Neural crest cell (in vitro differentiated cells): ENCODE results near the gene CCDC134. TPM values are rescaled to one million over a fixed set of nuclear protein-coding genes. Genes with fewer than 3 reads are reported as not detected.

Experiments used
- total RNA-seq: library from RNA; stranded (reverse); gene quantifications from 2 replicates; pipeline ENCODE4 v1.2.1, GENCODE V29; 2021

The CCDC134 gene
- total RNA-seq, 1 donor from 2014 or later: 23.0 TPM

Other genes with a start within 250 kb of the CCDC134 start
- gene CSDC2, start 239.7 kb upstream of the CCDC134 start, total RNA-seq: 0.75 and 0.98 TPM in 2 replicates
- 28.0 and 30.8 TPM in 2 replicates for gene PMM1, start 210.8 kb upstream of the CCDC134 start, total RNA-seq
- gene DESI1, start 179.6 kb upstream of the CCDC134 start, total RNA-seq: 38.0 and 40.0 TPM in 2 replicates
- 427 TPM in 2 replicates for gene XRCC6, start 179.4 kb upstream of the CCDC134 start, total RNA-seq
- gene SNU13, start 111.8 kb upstream of the CCDC134 start, total RNA-seq: 155 and 160 TPM in 2 replicates
- 0.16 and 0.48 TPM in 2 replicates for gene MEI1, start 101.2 kb upstream of the CCDC134 start, total RNA-seq
- 194 and 209 TPM in 2 replicates for gene SREBF2, start 32.4 kb downstream of the CCDC134 start, total RNA-seq
- gene SHISA8, start 114.4 kb downstream of the CCDC134 start, total RNA-seq: 0.19 TPM in 1 of 2 replicates, not detected in the other
- 4.0 and 4.4 TPM in 2 replicates for gene TNFRSF13C, start 126.1 kb downstream of the CCDC134 start, total RNA-seq
- gene CENPM, start 146.5 kb downstream of the CCDC134 start, total RNA-seq: 47.3 and 48.9 TPM in 2 replicates
- gene SEPTIN3, start 168.8 kb downstream of the CCDC134 start, total RNA-seq: 71.5 and 75.0 TPM in 2 replicates
- gene WBP2NL, start 198.1 kb downstream of the CCDC134 start, total RNA-seq: not detected in 2 replicates